GM18508 (cell line): ENCODE data around the gene MRPL42.
A peak's percentile ranks its signal among the peaks of the same experiment; 100 is the strongest.
"Not testable (repeated sequence)": the region's sequence is repeated elsewhere in the genome, so short reads cannot be mapped to it uniquely, and the experiment has no call there.

ENCODE experiments used
- ATAC-seq: cut with Tn5 transposase; IDR thresholded peaks from one replicate; pipeline ENCODE4 v1.9.1; 2021; ENCODE audit warnings: moderate number of reproducible peaks; ENCODE audit not compliant: insufficient read depth, unreplicated experiment

Gene MRPL42

GRCh38 chr12:93467351-93468007, at the start of gene MRPL42:
Gene MRPL42, plus strand, starts transcription at chr12:93467514. Its CDS starts 1,772 bp downstream, at chr12:93469286.
- ATAC-seq, result peak; percentile 73

- no peak for ATAC-seq
Measured at GRCh38 chr12:93417967-93418480, 49.3 kb upstream of the MRPL42 start.

GRCh38 chr12:93419388-93420034, 47.8 kb upstream of the MRPL42 start:
- ATAC-seq, result no peak

GRCh38 chr12:93422050-93422449, 45.3 kb upstream of the MRPL42 start:
- ATAC-seq, result no peak

- no peak for ATAC-seq
Measured at GRCh38 chr12:93425736-93426411, 41.4 kb upstream of the MRPL42 start.

- ATAC-seq, result no peak
Measured at GRCh38 chr12:93426412-93426805, 40.9 kb upstream of the MRPL42 start.

- no peak for ATAC-seq
Measured at GRCh38 chr12:93427779-93428564, 39.3 kb upstream of the MRPL42 start.

GRCh38 chr12:93429448-93429847, 37.9 kb upstream of the MRPL42 start:
- ATAC-seq, result no peak

GRCh38 chr12:93429852-93430251, 37.5 kb upstream of the MRPL42 start:
- no peak for ATAC-seq

- ATAC-seq, result no peak
Measured at GRCh38 chr12:93430280-93430679, 37.0 kb upstream of the MRPL42 start.

GRCh38 chr12:93432031-93432430, 35.3 kb upstream of the MRPL42 start:
- ATAC-seq, result not testable (repeated sequence)

- no peak for ATAC-seq
Measured at GRCh38 chr12:93434256-93434865, 33.0 kb upstream of the MRPL42 start.

GRCh38 chr12:93438266-93439050, 28.9 kb upstream of the MRPL42 start:
- no peak for ATAC-seq

- no peak for ATAC-seq
Measured at GRCh38 chr12:93440043-93440835, 27.1 kb upstream of the MRPL42 start.

GRCh38 chr12:93441081-93441616, 26.2 kb upstream of the MRPL42 start:
- no peak for ATAC-seq

GRCh38 chr12:93441617-93442410, 25.5 kb upstream of the MRPL42 start, which contains the start of gene UBE2N:
Gene UBE2N, minus strand, starts transcription at chr12:93441947. Its CDS starts 63 bp downstream, at chr12:93441884.
- peak; percentile 47 for ATAC-seq
